CD4-positive, alpha-beta T cell treated with Interferon gamma for 1 hour (primary cell): Measurements from ENCODE around the gene BRI3BP.
"Not testable (repeated sequence)": the region's sequence is repeated elsewhere in the genome, so short reads cannot be mapped to it uniquely, and the experiment has no call there.

Source experiments
- DNase-seq: peaks from one replicate; pipeline ENCODE4 v3.0.0-alpha.2; 2020

The BRI3BP gene

GRCh38 chr12:124975276-124975675 is 18.2 kb upstream of the BRI3BP start:
- no peak for DNase-seq

- DNase-seq: no peak
Observed at GRCh38 chr12:124976999-124977398, 16.4 kb upstream of the BRI3BP start.

- no peak for DNase-seq
Observed at GRCh38 chr12:124979568-124979967, 13.9 kb upstream of the BRI3BP start.

GRCh38 chr12:124980098-124980892 is 13.2 kb upstream of the BRI3BP start:
- DNase-seq: no peak

- not testable (repeated sequence) for DNase-seq
Observed at GRCh38 chr12:124986876-124987275, 6.6 kb upstream of the BRI3BP start.

- peak; percentile 82 for DNase-seq
Observed at GRCh38 chr12:124992874-124993625, 395 bp upstream of the BRI3BP start.

- DNase-seq: peak; percentile 29
Observed at GRCh38 chr12:124994437-124994975, 1.1 kb downstream of the BRI3BP start.

GRCh38 chr12:124995200-124995961 is 1.9 kb downstream of the BRI3BP start:
- no peak for DNase-seq

GRCh38 chr12:124998705-124999104 is 5.3 kb downstream of the BRI3BP start:
- no peak for DNase-seq

GRCh38 chr12:125001636-125002035 is 8.2 kb downstream of the BRI3BP start:
- DNase-seq: no peak

- DNase-seq: no peak
Observed at GRCh38 chr12:125003021-125003420, 9.6 kb downstream of the BRI3BP start.

GRCh38 chr12:125004621-125005020 is 11.2 kb downstream of the BRI3BP start:
- no peak for DNase-seq

GRCh38 chr12:125005652-125006051 is 12.2 kb downstream of the BRI3BP start:
- DNase-seq: no peak

GRCh38 chr12:125006365-125006764 is 12.9 kb downstream of the BRI3BP start:
- no peak for DNase-seq

GRCh38 chr12:125013816-125014442 is 20.5 kb downstream of the BRI3BP start:
- no peak for DNase-seq

- no peak for DNase-seq
Observed at GRCh38 chr12:125014526-125014925, 21.1 kb downstream of the BRI3BP start.

GRCh38 chr12:125015680-125016310 is 22.4 kb downstream of the BRI3BP start:
- no peak for DNase-seq

GRCh38 chr12:125017801-125018200 is 24.4 kb downstream of the BRI3BP start:
- no peak for DNase-seq

GRCh38 chr12:125018356-125018755 is 24.9 kb downstream of the BRI3BP start:
- DNase-seq: no peak

- DNase-seq: no peak
Observed at GRCh38 chr12:125021096-125021495, 27.7 kb downstream of the BRI3BP start.

GRCh38 chr12:125021771-125022170 is 28.3 kb downstream of the BRI3BP start:
- DNase-seq: no peak

GRCh38 chr12:125023065-125023464 is 29.6 kb downstream of the BRI3BP start:
- DNase-seq: no peak
